K562 (cell line): ENCODE data around the gene PRTN3. TPM values are rescaled to one million over a fixed set of nuclear protein-coding genes. Genes with fewer than 3 reads are reported as not detected.

Source experiments
- CREB3 ChIP-seq: fragments of 450-650 bp; conservative IDR thresholded peaks from 2 replicates; pipeline ENCODE4 v1.6.1; 2016; ENCODE audit warnings: missing genetic modification characterization, low read depth, mild to moderate bottlenecking, missing compliant biosample characterization, moderate library complexity
- FOXA1 ChIP-seq: fragments of 450-650 bp; IDR thresholded peaks from 2 replicates; pipeline ENCODE4 v1.6.1; 2016; ENCODE audit warnings: mild to moderate bottlenecking, borderline replicate concordance
- KLF13 ChIP-seq: fragments of 450-650 bp; IDR thresholded peaks from 2 replicates; pipeline ENCODE4 v1.6.1; 2016; ENCODE audit warnings: missing genetic modification characterization, low read depth, mild to moderate bottlenecking, missing compliant biosample characterization, moderate library complexity, borderline replicate concordance
- MEIS2 ChIP-seq: fragments of 450-650 bp; IDR thresholded peaks from 2 replicates; pipeline ENCODE4 v1.6.1; 2014; ENCODE audit warnings: mild to moderate bottlenecking; ENCODE audit not compliant: partially characterized antibody
- PTRF ChIP-seq: fragments of 450-650 bp; IDR thresholded peaks from 2 replicates; pipeline ENCODE4 v1.6.1; 2016; ENCODE audit warnings: mild to moderate bottlenecking, missing genetic modification characterization, missing compliant biosample characterization
- ZBTB40 ChIP-seq, 2 experiments: fragments of 450-650 bp in 1 of 2; sonication (generic) in 1 of 2; formaldehyde crosslinking in 1 of 2; IDR thresholded peaks; 2 replicates each; pipeline versions ENCODE4 v1.7.1 to v1.9.0; 2016 to 2022; ENCODE audit warnings: inconsistent platforms in 1 of 2, mild to moderate bottlenecking in 1 of 2, missing genetic modification reagents in 1 of 2
- ZFP30 ChIP-seq: fragments of 250-450 bp; sonication (Bioruptor Pico); IDR thresholded peaks from 2 replicates; pipeline ENCODE4 v1.8.0; 2022; ENCODE audit warnings: moderate library complexity, mild to moderate bottlenecking, inconsistent platforms, borderline replicate concordance
- ZNF133 ChIP-seq: fragments of 250-450 bp; sonication (Bioruptor Pico); IDR thresholded peaks from 2 replicates; pipeline ENCODE4 v1.4.0; 2020; ENCODE audit warnings: mild to moderate bottlenecking
- ZNF165 ChIP-seq: fragments of 250-450 bp; sonication (Bioruptor Pico); IDR thresholded peaks from 2 replicates; pipeline ENCODE4 v1.4.0; 2020; ENCODE audit warnings: borderline replicate concordance
- ZNF197 ChIP-seq: fragments of 200-800 bp; sonication (Bioruptor generic); IDR thresholded peaks from 2 replicates; pipeline ENCODE4 v1.6.1; 2016; ENCODE audit warnings: low read depth, missing genetic modification characterization, missing compliant biosample characterization
- ZNF778 ChIP-seq: fragments of 450-650 bp; formaldehyde crosslinking; IDR thresholded peaks from 2 replicates; pipeline ENCODE4 v1.4.0; 2020; ENCODE audit warnings: mild to moderate bottlenecking, moderate library complexity
- ZNF830 ChIP-seq: fragments of 250-450 bp; sonication (Bioruptor Pico); IDR thresholded peaks from 2 replicates; pipeline ENCODE4 v1.5.0; 2021; ENCODE audit warnings: mild to moderate bottlenecking
- polyA plus RNA-seq, 8 experiments: library from polyadenylated mRNA; depleted of rRNA in 4 of 8; stranded (reverse) in 5 of 8; unstranded in 3 of 8; fragments of >200 nt; fragmentation: Nextera tagmentation in 2 of 8; fragmentation: Illumina TruSeq in 1 of 8; extraction: Ambion mirVana in 2 of 8; extraction: Trizol in 1 of 8; gene quantifications; 2 replicates each; pipeline versions ENCODE4 v1.2.1 to v1.2.3, GENCODE V29; 2011 to 2014; ENCODE audit warnings: inconsistent platforms in 1 of 8, missing spikeins in 1 of 8
- total RNA-seq, 7 experiments: library from RNA; depleted of rRNA in 6 of 7; stranded (reverse); fragments of >200 nt in 6 of 7; fragmentation: Illumina TruSeq in 2 of 7; extraction: Trizol in 2 of 7; gene quantifications; 2 replicates each; pipeline versions ENCODE4 v1.2.1 to v1.2.3, GENCODE V29; 2011 to 2021; ENCODE audit warnings: low replicate concordance in 1 of 7
- TF ChIP-seq, protein P1 (sequence below): sonication (generic); formaldehyde crosslinking; IDR thresholded peaks from 2 replicates; pipeline ENCODE4 v1.8.0; 2022; ENCODE audit warnings: mild to moderate bottlenecking, missing genetic modification reagents
- TF ChIP-seq, protein P2 (sequence below): fragments of 200-800 bp; sonication (Bioruptor generic); IDR thresholded peaks from 2 replicates; pipeline ENCODE4 v1.6.1; 2017; ENCODE audit warnings: missing genetic modification characterization, missing compliant biosample characterization

The PRTN3 gene
- total and polyA plus RNA-seq, 9 of the 15 experiments (the other 6 are each of a cell fraction or from before 2014, with no cell fraction given) = 0.14 to 0.86 (median 0.43) TPM; not detected in 3

- TF ChIP-seq ZBTB40 (IDR thresholded peaks at IDR 0.05) (peak; percentile 86), ZBTB40 (CRISPR knock-in tag; IDR thresholded peaks at IDR 0.05) (no peak), PTRF (tag) (no peak), ZNF165 (no peak), ZNF830 (CRISPR knock-in tag) (no peak), CREB3 (tag) (peak; percentile 86), ZNF778 (no peak), KLF13 (tag) (peak; percentile 77; the same call in 1 of the 2 replicates), ZNF133 (CRISPR knock-in tag) (no peak), FOXA1 (no peak), MEIS2 (no peak), ZFP30 (no peak), ZNF197 (CRISPR knock-in tag) (peak; percentile 97)
- TF ChIP-seq, protein P1, sequence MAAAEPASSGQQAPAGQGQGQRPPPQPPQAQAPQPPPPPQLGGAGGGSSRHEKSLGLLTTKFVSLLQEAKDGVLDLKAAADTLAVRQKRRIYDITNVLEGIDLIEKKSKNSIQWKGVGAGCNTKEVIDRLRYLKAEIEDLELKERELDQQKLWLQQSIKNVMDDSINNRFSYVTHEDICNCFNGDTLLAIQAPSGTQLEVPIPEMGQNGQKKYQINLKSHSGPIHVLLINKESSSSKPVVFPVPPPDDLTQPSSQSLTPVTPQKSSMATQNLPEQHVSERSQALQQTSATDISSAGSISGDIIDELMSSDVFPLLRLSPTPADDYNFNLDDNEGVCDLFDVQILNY (CRISPR knock-in tag) = no peak
- TF ChIP-seq, protein P2, sequence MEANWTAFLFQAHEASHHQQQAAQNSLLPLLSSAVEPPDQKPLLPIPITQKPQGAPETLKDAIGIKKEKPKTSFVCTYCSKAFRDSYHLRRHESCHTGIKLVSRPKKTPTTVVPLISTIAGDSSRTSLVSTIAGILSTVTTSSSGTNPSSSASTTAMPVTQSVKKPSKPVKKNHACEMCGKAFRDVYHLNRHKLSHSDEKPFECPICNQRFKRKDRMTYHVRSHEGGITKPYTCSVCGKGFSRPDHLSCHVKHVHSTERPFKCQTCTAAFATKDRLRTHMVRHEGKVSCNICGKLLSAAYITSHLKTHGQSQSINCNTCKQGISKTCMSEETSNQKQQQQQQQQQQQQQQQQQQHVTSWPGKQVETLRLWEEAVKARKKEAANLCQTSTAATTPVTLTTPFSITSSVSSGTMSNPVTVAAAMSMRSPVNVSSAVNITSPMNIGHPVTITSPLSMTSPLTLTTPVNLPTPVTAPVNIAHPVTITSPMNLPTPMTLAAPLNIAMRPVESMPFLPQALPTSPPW (CRISPR knock-in tag) = peak; percentile 97
Measured at GRCh38 chr19:796692-797527, 43.9 kb upstream of the PRTN3 start, which contains the start of gene PTBP1 (continued).
